Liver (tissue), 9 donors: ENCODE data around the gene COL8A1. TPM values are rescaled to one million over a fixed set of nuclear protein-coding genes. Genes with fewer than 3 reads are reported as not detected.

Experiments used
- DNase-seq: peaks from one replicate; pipeline ENCODE4 v3.0.0-alpha.2; 2017; ENCODE audit warnings: low spot score
- H3K27ac ChIP-seq, 2 donors: one replicate each; pipeline ENCODE4 v1.7.0; 2013; ENCODE audit warnings: inconsistent platforms in 2 of 2, low read length in 2 of 2, control low read depth in 1 of 2, low read depth in 1 of 2, mild to moderate bottlenecking in 1 of 2
- H3K27me3 ChIP-seq, 4 donors: one replicate each; pipeline versions ENCODE4 v1.6.1 to v1.7.0; 2013; ENCODE audit warnings: low read length in 3 of 4, inconsistent platforms in 1 of 4, mild to moderate bottlenecking in 1 of 4, moderate library complexity in 1 of 4; ENCODE audit not compliant: control insufficient read depth in 4 of 4, insufficient read depth in 4 of 4
- H3K36me3 ChIP-seq, 4 donors: one replicate each; pipeline versions ENCODE4 v1.6.1 to v1.7.0; 2013; ENCODE audit warnings: low read length in 3 of 4, mild to moderate bottlenecking in 3 of 4, low read depth in 1 of 4, moderate library complexity in 1 of 4; ENCODE audit not compliant: control insufficient read depth in 4 of 4, insufficient read depth in 3 of 4
- H3K4me1 ChIP-seq, 4 donors: one replicate each; pipeline versions ENCODE4 v1.6.1 to v1.7.0; 2013; ENCODE audit warnings: low read length in 3 of 4, mild to moderate bottlenecking in 3 of 4, moderate library complexity in 1 of 4; ENCODE audit not compliant: control insufficient read depth in 4 of 4, insufficient read depth in 4 of 4
- H3K4me3 ChIP-seq, 3 donors: one replicate each; pipeline versions ENCODE4 v1.6.1 to v1.7.0; 2013; ENCODE audit warnings: low read length in 3 of 3, control low read depth in 1 of 3, low read depth in 1 of 3, mild to moderate bottlenecking in 1 of 3
- H3K9ac ChIP-seq, 2 donors: one replicate each; pipeline ENCODE4 v1.7.0; 2013; ENCODE audit warnings: low read length in 2 of 2, mild to moderate bottlenecking in 2 of 2, moderate library complexity in 2 of 2, control low read depth in 1 of 2, low read depth in 1 of 2
- H3K9me3 ChIP-seq, 4 donors: one replicate each; pipeline versions ENCODE4 v1.6.1 to v1.7.0; 2013; ENCODE audit warnings: low read length in 3 of 4; ENCODE audit not compliant: control insufficient read depth in 4 of 4
- ATF3 ChIP-seq: IDR thresholded peaks from 2 replicates; pipeline ENCODE4 v1.6.1; 2016; ENCODE audit warnings: antibody characterized with exemption
- CTCF ChIP-seq: fragments of 150-350 bp; IDR thresholded peaks from 2 replicates; pipeline ENCODE4 v1.5.1; 2017; ENCODE audit warnings: improper control_type of control experiment, low read depth, low read length; ENCODE audit not compliant: missing input control
- FOXA1 ChIP-seq: IDR thresholded peaks from 2 replicates; pipeline ENCODE4 v1.6.1; 2016; ENCODE audit warnings: antibody characterized with exemption
- FOXA2 ChIP-seq: IDR thresholded peaks from 2 replicates; pipeline ENCODE4 v1.6.1; 2016; ENCODE audit warnings: antibody characterized with exemption
- GABPA ChIP-seq, 2 donors: IDR thresholded peaks in 1 of 2; conservative IDR thresholded peaks in 1 of 2; 2 replicates each; pipeline ENCODE4 v1.6.1; 2016; ENCODE audit warnings: antibody characterized with exemption in 2 of 2, mild to moderate bottlenecking in 1 of 2, moderate library complexity in 1 of 2
- HNF4A ChIP-seq, 2 donors: conservative IDR thresholded peaks; 2 replicates each; pipeline ENCODE4 v1.6.1; 2016; ENCODE audit warnings: antibody characterized with exemption in 2 of 2, mild to moderate bottlenecking in 2 of 2
- HNF4G ChIP-seq: IDR thresholded peaks from 2 replicates; pipeline ENCODE4 v1.6.1; 2016; ENCODE audit warnings: antibody characterized with exemption
- JUND ChIP-seq, 2 donors: IDR thresholded peaks; 2 replicates each; pipeline ENCODE4 v1.6.1; 2016; ENCODE audit warnings: antibody characterized with exemption in 2 of 2
- NR2F2 ChIP-seq: IDR thresholded peaks from 2 replicates; pipeline ENCODE4 v1.6.1; 2016; ENCODE audit warnings: antibody characterized with exemption
- RAD21 ChIP-seq, 2 donors: IDR thresholded peaks; 2 replicates each; pipeline ENCODE4 v1.6.1; 2016; ENCODE audit warnings: antibody characterized with exemption in 2 of 2, mild to moderate bottlenecking in 2 of 2
- SP1 ChIP-seq: IDR thresholded peaks from 2 replicates; pipeline ENCODE4 v1.6.1; 2018; ENCODE audit warnings: antibody characterized with exemption, mild to moderate bottlenecking
- TAF1 ChIP-seq: conservative IDR thresholded peaks from 2 replicates; pipeline ENCODE4 v1.6.1; 2016; ENCODE audit warnings: antibody characterized with exemption, mild to moderate bottlenecking
- ZBTB33 ChIP-seq: IDR thresholded peaks from 2 replicates; pipeline ENCODE4 v1.6.1; 2016; ENCODE audit warnings: antibody characterized with exemption
- WGBS: extraction: QIAGEN DNeasy Blood & Tissue Kit; methylation state at CpG from one replicate; pipeline ENCODE4 v1.1.7; 2013; 5-methylcytosine and 5-hydroxymethylcytosine counted together
- polyA plus RNA-seq, 2 donors: library from polyadenylated mRNA; stranded (reverse) in 1 of 2; unstranded in 1 of 2; fragments of 200-250 nt in 1 of 2; fragments of >200 nt in 1 of 2; fragmentation: Nextera tagmentation in 1 of 2; extraction: Ambion mirVana in 1 of 2; gene quantifications; one replicate each; pipeline versions ENCODE4 v1.2.1 to v1.2.3, GENCODE V29; 2013 to 2015
- total RNA-seq, 2 donors: library from RNA; depleted of rRNA; stranded (reverse); fragments of >200 nt; gene quantifications; one replicate each; pipeline ENCODE4 v1.2.3, GENCODE V29; 2014
- TF ChIP-seq, protein P1 (sequence below): IDR thresholded peaks from 2 replicates; pipeline ENCODE4 v1.6.1; 2016; ENCODE audit warnings: antibody characterized with exemption
- TF ChIP-seq, protein P2 (sequence below): IDR thresholded peaks from 2 replicates; pipeline ENCODE4 v1.6.1; 2016; ENCODE audit warnings: antibody characterized with exemption, mild to moderate bottlenecking
- donor health status: healthy.
- donor health status: healthy.
- donor health status: healthy.
- donor health status: healthy.
- donor health status: healthy.

The COL8A1 gene
- total and polyA plus RNA-seq, 4 donors: 0.14 to 2.2 (median 1.0) TPM

DNA sequence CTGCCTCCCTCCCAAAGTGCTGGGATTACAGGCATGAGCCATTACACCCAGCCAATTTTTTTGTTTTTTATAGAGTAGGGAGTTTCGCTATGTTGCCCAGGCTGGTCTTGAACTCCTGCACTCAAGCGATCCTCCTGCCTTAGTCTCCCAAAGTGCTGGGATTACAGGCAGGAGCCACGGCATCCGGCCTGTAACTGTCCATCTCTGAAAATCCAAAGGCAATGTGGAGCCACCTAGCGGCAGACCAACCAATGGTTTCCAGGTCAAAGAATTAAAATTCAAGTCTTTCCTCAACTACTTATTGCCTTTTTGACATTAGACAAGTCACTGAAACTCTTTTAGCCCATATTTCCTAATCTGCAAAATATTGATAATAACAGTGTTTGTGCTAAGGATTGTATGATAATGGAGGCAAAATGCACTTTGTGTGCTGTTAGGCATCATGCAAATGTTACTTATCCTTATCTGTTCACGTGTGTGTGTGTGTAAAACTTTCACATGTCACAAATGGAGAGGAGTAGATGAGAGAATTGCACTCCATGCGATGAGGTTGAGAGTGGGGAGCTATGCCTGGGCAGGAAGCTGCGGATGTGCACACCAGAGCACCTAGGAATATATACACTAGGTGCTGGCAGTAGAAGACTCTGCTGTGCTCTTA lies 48.7 kb downstream of the COL8A1 start:
- TF ChIP-seq CTCF: peak; percentile 64
- TF ChIP-seq FOXA2: no peak
- peak; percentile 80 to 86 for TF ChIP-seq RAD21 (IDR thresholded peaks at IDR 0.05)
- no peak for TF ChIP-seq ATF3
- no peak for TF ChIP-seq HNF4G
- H3K4me3 ChIP-seq: no peak overlapping the region
- H3K27ac ChIP-seq: no peak overlapping the region
- no peaks in the 10 kb centered on the region for H3K9me3 ChIP-seq
- H3K36me3 ChIP-seq: no peaks in the 10 kb centered on the region
- DNase-seq: peak; percentile 48
- 29% methylated on average over 8 of the region's 8 CpGs for WGBS
- H3K27me3 ChIP-seq: no peaks in the 10 kb centered on the region
- no peaks in the 10 kb centered on the region for H3K4me1 ChIP-seq
- H3K9ac ChIP-seq: no peak overlapping the region

GRCh38 chr3:99690761-99691369 lies 52.5 kb downstream of the COL8A1 start:
- no peaks in the 10 kb centered on the region for H3K4me1 ChIP-seq
- no peak for DNase-seq
- H3K9me3 ChIP-seq: no peaks in the 10 kb centered on the region
- 63% methylated on average over 4 of the region's 4 CpGs for WGBS
- H3K9ac ChIP-seq: no peak overlapping the region
- no peak overlapping the region for H3K27ac ChIP-seq
- H3K4me3 ChIP-seq: no peak overlapping the region
- no peaks in the 10 kb centered on the region for H3K36me3 ChIP-seq
- TF ChIP-seq, protein P1, sequence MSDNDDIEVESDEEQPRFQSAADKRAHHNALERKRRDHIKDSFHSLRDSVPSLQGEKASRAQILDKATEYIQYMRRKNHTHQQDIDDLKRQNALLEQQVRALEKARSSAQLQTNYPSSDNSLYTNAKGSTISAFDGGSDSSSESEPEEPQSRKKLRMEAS: no peak
- TF ChIP-seq HNF4A (conservative IDR thresholded peaks at IDR 0.05): no peak
- no peak for TF ChIP-seq TAF1
- TF ChIP-seq GABPA (IDR thresholded peaks at IDR 0.05 in 1 of 2, conservative IDR thresholded peaks at IDR 0.05 in 1 of 2): no peak
- no peak for TF ChIP-seq HNF4G
- TF ChIP-seq NR2F2: no peak
- no peak for TF ChIP-seq FOXA1
- H3K27me3 ChIP-seq: peaks cover 0 to 2% (median 0%) of the 10 kb centered on the region in 4 donors

DNA sequence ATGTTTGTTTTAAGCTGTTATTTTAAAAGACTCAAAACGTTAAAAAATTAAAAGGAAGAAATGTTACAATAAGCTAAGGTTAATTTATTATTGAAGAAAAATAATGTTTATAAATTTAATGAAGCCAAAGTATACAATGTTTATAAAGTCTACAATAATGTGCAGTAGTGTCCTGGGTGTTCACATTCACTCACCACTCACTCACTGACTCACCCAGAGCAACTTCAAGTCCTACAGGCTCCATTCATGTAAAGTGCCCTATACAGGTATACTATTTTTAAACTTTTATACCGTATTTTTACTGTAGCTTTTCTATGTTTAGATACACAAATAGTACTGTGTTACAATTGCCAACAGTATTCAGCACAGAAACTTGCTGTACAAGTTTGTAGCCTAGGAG lies 55.2 kb downstream of the COL8A1 start:
- Histone ChIP-seq H3K27ac (no peak overlapping the region), H3K9ac (no peak overlapping the region), H3K4me3 (no peak overlapping the region), H3K27me3 (peaks cover 0 to 2% (median 0%) of the 10 kb centered on the region in 4 donors), H3K9me3 (no peaks in the 10 kb centered on the region), H3K36me3 (no peaks in the 10 kb centered on the region), H3K4me1 (no peaks in the 10 kb centered on the region)
- DNase-seq: no peak
- 65% methylated on average over 2 of the region's 2 CpGs for WGBS
- TF ChIP-seq, protein P1: no peak
- TF ChIP-seq CTCF: no peak
- no peak for TF ChIP-seq FOXA2
- TF ChIP-seq NR2F2: no peak
- TF ChIP-seq GABPA (IDR thresholded peaks at IDR 0.05 in 1 of 2, conservative IDR thresholded peaks at IDR 0.05 in 1 of 2): no peak
- TF ChIP-seq, protein P2, sequence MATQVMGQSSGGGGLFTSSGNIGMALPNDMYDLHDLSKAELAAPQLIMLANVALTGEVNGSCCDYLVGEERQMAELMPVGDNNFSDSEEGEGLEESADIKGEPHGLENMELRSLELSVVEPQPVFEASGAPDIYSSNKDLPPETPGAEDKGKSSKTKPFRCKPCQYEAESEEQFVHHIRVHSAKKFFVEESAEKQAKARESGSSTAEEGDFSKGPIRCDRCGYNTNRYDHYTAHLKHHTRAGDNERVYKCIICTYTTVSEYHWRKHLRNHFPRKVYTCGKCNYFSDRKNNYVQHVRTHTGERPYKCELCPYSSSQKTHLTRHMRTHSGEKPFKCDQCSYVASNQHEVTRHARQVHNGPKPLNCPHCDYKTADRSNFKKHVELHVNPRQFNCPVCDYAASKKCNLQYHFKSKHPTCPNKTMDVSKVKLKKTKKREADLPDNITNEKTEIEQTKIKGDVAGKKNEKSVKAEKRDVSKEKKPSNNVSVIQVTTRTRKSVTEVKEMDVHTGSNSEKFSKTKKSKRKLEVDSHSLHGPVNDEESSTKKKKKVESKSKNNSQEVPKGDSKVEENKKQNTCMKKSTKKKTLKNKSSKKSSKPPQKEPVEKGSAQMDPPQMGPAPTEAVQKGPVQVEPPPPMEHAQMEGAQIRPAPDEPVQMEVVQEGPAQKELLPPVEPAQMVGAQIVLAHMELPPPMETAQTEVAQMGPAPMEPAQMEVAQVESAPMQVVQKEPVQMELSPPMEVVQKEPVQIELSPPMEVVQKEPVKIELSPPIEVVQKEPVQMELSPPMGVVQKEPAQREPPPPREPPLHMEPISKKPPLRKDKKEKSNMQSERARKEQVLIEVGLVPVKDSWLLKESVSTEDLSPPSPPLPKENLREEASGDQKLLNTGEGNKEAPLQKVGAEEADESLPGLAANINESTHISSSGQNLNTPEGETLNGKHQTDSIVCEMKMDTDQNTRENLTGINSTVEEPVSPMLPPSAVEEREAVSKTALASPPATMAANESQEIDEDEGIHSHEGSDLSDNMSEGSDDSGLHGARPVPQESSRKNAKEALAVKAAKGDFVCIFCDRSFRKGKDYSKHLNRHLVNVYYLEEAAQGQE: no peak
- no peak for TF ChIP-seq HNF4A (conservative IDR thresholded peaks at IDR 0.05)
- no peak for TF ChIP-seq SP1
- no peak for TF ChIP-seq ZBTB33
- TF ChIP-seq HNF4G: no peak
- no peak for TF ChIP-seq JUND (IDR thresholded peaks at IDR 0.05)
- no peak for TF ChIP-seq TAF1
